HG02870 (cell line): ENCODE results near the gene POLE2.
"Not testable (repeated sequence)": the region's sequence is repeated elsewhere in the genome, so short reads cannot be mapped to it uniquely, and the experiment has no call there.

ENCODE experiments used
- ATAC-seq: cut with Tn5 transposase; IDR thresholded peaks from one replicate; pipeline ENCODE4 v1.9.1; 2021; ENCODE audit warnings: mild to moderate bottlenecking, moderate library complexity; ENCODE audit not compliant: unreplicated experiment

The POLE2 gene, protein sequence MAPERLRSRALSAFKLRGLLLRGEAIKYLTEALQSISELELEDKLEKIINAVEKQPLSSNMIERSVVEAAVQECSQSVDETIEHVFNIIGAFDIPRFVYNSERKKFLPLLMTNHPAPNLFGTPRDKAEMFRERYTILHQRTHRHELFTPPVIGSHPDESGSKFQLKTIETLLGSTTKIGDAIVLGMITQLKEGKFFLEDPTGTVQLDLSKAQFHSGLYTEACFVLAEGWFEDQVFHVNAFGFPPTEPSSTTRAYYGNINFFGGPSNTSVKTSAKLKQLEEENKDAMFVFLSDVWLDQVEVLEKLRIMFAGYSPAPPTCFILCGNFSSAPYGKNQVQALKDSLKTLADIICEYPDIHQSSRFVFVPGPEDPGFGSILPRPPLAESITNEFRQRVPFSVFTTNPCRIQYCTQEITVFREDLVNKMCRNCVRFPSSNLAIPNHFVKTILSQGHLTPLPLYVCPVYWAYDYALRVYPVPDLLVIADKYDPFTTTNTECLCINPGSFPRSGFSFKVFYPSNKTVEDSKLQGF

DNA sequence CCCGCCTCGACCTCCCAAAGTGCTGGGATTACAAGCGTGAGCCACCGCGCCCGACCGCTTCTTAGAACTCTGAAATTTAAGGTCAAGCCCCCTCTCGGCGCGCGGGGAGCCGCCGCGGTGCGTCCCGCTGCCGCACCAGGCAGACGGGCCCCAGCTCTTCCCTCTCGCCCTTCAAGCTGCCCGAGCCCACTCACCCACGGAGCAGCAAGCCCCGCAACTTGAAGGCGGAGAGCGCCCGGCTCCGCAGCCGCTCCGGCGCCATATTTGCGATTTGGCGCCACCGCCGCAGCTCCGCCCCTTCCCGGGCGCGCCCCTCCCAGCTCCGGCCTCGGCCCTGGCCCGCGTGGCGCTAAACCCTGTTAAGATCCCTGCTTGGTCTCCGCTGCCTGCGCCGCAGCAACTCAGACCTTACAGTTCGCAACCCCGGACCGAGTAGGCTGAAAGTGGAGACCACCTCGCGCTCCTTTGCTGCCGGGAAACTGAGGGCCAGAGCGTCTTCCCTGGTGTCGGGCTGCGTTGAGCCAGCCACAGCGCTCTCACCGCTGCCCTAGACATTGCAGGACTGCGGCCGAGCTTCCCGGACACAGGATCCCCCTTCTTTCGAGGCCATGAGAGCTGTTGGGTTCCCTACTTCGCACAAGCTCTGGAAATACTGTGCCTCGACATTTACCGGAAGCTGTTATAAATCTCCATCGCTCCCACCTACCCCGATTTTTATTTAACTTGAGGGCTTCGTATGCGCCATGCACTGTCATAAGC, at the start of gene POLE2:
TSS of gene POLE2 (minus strand) at position 273 of the 759 bp plus-strand sequence. CDS start at position 262, 11 bp downstream.
- ATAC-seq = peak; percentile 83

GRCh38 chr14:49735669-49736068, 47.7 kb upstream of the POLE2 start:
- not testable (repeated sequence) for ATAC-seq

- ATAC-seq = no peak
Measured at GRCh38 chr14:49733836-49734235, 45.8 kb upstream of the POLE2 start.

DNA sequence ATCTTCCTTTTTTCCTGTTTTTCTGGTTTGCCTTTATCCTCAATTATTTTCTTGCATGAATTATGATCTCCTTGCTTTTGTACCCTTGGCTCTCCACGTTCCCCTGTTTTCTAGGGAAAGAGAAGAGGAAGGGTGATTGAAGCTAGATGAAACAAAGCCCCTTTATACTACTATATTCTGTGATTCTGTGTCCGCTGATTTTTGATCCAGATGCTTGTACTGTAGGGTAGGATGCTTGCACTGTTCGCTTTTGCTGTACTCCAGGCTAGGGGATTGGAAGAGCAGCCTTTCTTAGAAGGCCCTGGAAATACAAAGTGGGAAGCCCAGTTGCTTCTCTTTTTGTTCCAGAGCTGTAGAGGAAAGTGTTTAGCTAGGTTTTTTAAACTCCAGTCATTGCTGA, 44.9 kb upstream of the POLE2 start:
- ATAC-seq = no peak

GRCh38 chr14:49727171-49727570, 39.2 kb upstream of the POLE2 start:
- ATAC-seq = no peak

DNA sequence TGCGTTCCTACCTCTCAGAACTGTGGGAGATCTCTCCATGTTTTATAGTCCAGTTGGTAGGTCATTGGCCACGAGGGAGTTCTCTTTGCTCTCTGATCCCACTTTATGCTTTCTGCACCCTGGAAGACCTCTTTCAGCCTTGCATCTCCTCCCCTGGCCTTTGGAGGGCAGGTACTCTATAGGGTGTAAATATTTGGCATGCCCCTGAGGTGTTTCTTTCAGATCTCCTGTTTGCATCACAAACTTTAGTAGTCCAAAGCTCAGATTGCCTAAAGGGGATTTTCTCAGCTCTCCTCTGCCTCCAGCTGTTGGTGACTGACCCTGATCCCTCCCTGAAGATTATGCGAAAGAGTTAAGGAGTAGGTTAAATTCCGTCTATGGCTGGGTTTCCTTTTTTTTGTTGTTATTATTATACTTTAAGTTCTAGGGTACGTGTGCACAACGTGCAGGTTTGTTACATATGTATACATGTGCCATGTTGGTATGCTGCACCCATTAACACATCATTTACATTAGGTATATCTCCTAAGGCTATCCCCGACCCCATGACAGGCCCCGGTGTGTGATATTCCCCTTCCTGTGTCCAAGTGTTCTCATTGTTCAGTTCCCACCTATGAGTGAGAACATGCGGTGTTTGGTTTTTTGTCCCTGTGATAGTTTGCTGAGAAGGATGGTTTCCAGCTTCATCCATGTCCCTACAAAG, 33.9 kb upstream of the POLE2 start:
- not testable (repeated sequence) for ATAC-seq

DNA sequence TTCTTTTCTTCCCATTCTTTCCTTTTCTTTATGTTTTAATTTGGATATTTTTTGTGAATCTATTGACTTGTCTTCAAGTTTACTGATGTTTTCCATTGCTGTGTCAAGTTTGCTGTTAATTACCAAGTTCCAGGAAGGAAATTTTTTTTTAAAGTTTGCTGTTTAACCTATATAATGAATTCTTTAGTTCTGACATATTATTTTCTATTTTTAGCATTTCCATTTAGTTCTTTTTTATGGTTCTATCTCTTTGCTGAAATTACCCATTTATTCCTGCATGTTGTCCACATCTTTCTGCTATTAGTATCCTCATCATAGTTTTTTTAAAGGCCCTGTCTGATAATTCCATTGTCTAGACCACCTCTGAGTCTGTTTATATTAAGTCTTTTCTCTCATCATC, 32.7 kb upstream of the POLE2 start:
- ATAC-seq = no peak

DNA sequence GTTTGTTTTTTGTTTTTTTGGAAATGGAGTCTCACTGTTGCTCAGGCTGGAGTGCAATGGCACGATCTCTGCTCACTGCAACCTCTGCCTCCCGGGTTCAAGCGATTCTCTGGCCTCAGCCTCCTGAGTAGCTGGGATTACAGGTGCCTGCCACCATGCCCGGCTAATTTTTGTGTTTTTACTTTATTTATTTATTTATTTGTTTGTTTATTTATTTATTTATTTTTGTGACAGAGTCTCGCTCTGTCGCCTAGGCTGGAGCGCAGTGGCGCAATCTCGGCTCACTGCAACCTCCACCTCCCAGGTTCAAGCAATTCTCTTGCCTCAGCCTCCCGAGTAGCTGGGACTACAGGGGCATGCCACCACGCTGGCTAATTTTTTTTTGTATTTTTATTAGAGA, 23.0 kb upstream of the POLE2 start:
- not testable (repeated sequence) for ATAC-seq

DNA sequence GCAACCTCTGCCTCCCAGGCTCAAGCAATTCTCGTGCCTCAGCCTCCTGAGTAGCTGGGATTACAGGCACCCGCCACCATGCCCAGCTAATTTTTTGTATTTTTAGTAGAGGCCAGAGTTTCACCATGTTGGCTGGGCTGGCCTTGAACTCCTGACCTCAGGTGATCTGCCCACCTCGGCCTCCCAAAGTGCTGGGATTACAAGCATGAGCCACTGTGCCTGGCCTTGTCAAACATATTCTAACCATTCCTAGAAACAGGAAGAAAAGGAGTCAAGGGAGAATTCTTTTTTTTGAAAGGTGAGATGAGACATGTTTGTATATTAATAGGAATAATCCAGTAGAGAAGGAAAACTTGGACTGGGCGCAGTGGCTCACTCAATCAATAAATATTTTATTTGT, 16.5 kb upstream of the POLE2 start:
- not testable (repeated sequence) for ATAC-seq

DNA sequence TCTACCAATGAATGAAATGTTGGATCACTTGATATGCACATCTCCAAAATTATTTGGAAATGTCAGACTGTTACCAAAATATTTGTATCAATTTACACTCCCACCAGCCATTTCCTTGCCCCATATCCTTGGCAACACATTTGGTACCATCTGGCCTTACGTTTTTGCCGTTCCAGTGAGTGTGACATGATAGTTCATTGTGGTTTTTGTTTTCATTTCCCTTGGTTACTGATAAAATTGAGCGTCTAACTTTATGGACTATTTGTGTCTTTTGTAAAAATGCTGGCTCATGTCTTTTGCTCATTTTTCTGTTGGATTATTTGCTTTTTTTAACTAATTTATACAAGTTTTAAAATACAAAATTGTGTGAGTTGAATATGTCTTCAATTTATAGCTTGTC, 16.0 kb upstream of the POLE2 start:
- ATAC-seq = no peak

DNA sequence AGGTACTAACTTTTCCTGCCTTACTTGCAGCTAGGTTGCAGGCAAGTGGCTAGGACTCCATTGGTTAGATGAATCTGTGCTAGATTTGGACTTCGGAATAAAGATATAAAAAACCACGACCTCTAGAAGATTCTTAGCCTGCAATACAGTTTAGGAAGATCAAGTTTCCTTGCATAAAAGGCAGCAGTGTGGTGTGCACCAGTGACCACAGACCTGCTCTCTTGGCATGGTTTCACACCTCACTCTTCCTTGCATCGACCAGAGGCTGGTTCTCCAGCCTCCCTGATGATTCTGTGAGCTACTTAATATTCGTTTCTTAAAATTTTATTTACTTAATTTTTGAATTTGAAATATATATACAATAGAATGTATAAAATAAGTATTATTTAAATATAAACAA, 14.7 kb upstream of the POLE2 start:
- ATAC-seq = no peak

DNA sequence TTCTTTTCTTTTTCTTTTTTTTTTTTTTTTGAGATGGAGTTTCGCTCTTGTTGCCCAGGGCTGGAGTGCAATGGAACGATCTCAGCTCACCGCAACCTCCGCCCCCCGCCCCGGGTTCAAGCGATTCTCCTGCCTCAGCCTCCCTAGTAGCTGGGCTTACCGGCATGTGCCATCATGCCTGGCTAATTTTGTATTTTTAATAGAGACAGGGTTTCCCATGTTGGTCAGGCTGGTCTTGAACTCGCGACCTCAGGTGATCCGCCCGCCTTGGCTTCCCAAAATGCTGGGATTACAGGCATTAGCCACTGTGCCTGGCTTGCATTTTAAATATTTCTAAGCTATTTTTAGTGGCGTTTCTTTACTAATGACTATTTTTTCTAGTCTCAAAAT, 5.7 kb upstream of the POLE2 start:
- not testable (repeated sequence) for ATAC-seq

DNA sequence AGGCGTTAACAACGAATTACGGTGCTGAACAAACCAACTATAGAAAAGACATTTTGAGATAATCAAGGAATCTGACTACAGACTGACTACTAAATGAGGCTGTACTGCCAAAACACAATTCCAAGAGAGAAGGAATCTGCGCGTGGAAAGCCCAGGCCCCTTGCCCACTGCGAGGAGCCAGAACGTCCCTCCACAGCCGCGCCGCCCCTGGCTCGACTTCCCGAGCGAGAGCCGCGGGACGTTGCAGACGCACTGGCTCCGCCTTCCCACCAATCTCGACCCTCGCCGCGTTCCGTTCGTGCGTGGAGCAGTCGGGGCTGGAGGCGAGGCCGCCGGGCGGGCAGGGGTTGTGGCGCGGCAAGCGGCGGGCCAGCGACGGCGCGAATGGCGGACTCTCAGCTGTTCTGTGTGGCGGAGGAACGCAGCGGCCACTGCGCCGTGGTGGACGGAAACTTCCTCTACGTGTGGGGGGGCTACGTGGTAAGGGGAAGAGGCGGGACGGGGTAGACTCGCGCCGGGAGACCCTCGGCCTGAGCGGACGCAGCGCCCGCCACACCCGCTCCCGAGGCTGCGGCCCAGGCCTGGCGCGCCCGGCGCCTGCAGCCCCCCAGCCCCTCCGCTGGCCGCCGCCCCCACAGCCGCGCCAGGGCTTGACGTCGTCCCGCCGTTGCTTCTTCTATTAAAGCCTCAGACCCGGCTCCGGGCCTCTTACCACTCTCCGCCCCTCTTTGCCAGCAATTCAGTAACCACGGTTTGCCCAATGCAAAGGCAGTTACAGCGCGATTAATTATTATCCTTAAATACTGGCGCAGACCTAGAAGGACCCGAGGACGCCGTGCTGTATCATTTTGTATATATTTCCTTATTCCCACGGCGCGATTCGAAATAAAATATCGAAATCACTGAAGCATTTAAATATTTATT, 5.1 kb upstream of the POLE2 start, which contains the start of gene KLHDC1:
TSS of gene KLHDC1 (plus strand) at position 310 of the 924 bp plus-strand sequence. CDS start at position 385, 75 bp downstream.
- peak; percentile 56 for ATAC-seq

DNA sequence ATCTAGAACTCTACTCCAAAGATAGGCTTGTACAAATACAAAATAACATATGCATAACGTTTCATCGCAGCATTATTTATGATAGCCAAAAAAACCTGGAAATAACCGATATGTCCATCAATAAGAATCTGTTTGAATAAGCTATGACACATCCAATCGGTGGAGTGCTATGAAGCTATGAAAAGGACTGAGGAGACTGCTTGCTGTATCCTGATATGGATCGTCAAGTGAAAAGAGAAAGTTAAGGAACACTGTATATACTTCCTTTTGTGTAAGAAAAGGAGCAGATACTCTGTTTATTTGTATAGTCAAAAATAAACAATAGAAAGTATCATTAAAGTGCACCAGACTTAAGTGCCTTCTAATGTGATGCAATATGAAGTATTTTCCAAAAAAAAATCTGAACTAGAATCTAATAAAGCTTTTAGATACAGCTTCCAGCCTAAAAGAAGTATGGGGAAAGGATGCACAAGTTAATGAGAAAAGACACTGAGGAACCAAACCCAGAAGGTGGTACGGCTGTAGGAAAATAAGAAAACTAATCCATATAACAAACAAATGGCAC, 4.3 kb upstream of the POLE2 start:
- ATAC-seq = no peak

DNA sequence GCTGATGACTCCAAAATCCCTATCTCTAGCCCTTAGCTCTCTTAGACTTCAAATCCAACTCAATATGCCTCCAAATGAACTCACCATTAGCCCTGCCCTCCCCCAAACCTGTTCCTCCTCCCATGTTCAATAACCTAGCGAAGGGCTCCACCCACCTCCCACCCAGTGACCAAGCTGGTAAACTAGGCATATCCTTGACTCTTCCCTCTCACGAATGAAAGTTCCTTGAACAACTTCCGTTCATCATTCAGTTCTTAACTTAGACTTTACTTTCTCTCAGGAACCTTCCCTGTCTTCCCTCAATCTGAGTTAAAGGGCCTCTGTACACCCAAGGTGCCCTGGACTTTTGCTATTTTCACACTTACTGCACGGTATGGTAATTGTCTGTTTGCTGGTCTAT, 3.0 kb upstream of the POLE2 start:
- ATAC-seq = no peak

GRCh38 chr14:49688701-49689030, 652 bp upstream of the POLE2 start:
- ATAC-seq = no peak

GRCh38 chr14:49686425-49686824, 1.6 kb downstream of the POLE2 start:
- ATAC-seq = no peak

- no peak for ATAC-seq
Measured at GRCh38 chr14:49679271-49679670, 8.7 kb downstream of the POLE2 start.

DNA sequence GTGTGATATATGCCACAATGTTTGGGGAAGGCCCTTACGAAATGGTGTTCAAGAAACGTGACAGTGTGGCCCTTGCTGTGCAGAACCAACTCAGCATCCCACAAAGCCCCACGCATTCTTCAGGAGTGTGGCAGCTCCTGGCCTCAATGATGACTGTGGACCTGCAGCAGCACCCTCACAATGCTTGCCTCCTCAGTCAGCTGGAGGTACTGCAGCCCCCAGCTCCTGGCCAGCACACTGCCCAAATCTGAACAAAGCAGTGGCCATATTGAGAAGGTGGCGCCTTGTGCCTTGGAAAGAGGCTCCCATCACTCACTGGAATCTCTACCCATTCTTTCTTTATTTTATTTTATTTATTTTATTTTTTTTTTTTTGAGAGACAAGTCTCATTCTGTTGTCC, 10.4 kb downstream of the POLE2 start:
- no peak for ATAC-seq

GRCh38 chr14:49673586-49673985, 14.4 kb downstream of the POLE2 start:
- ATAC-seq = no peak
